Endothelial cell of umbilical vein (primary cell): ENCODE measurements around the gene NDC80. TPM values are rescaled to one million over a fixed set of nuclear protein-coding genes. Genes with fewer than 3 reads are reported as not detected.

Experiments
- BruUV-seq: library from RNA; stranded (reverse); fragments of 400-500 nt; replicated peaks from 2 replicates; lab custom pipeline; 2021; lab: Mats Ljungman, UMichigan
- CTCF ChIA-PET: fragments of 300-600, 350-600 bp; sonication (Branson Sonifier 250); formaldehyde crosslinking; loops from one replicate; lab custom pipeline; 2021; ENCODE audit warnings: antibody characterized with exemption, inconsistent platforms; lab: Charles Lee
- POLR2A ChIA-PET: fragments of 300-600, 350-600 bp; sonication (Branson Sonifier 250); formaldehyde crosslinking; loops from one replicate; lab custom pipeline; 2021; ENCODE audit warnings: antibody characterized with exemption, inconsistent platforms; lab: Charles Lee
- DNase-seq: peaks from one replicate; pipeline ENCODE4 v3.0.0-alpha.2; 2011; ENCODE audit warnings: low read depth, low spot score
- FAIRE-seq: peaks from 2 replicates; lab custom pipeline; 2011; peaks lifted over from hg19 to GRCh38; lab: Jason Lieb, UNC
- H2AFZ ChIP-seq: 2 replicates; pipeline ENCODE4 v1.6.0; 2012; ENCODE audit warnings: low read depth, low read length, control low read depth, inconsistent platforms
- H3K27ac ChIP-seq: 2 replicates; pipeline ENCODE4 v1.5.1; 2011; ENCODE audit warnings: low read depth, mild to moderate bottlenecking, control low read depth, low read length, moderate library complexity; ENCODE audit not compliant: insufficient read depth
- H3K27me3 ChIP-seq, 2 experiments: 2 replicates each; pipeline versions ENCODE4 v1.6.0 to v1.6.1; 2011; ENCODE audit warnings: low read length in 2 of 2, mixed read lengths in 1 of 2; ENCODE audit not compliant: control insufficient read depth in 2 of 2, insufficient read depth in 2 of 2
- H3K36me3 ChIP-seq, 2 experiments: 2 replicates in 1 of 2; 3 replicates in 1 of 2; pipeline ENCODE4 v1.5.1; 2011; ENCODE audit warnings: low read length in 2 of 2, mild to moderate bottlenecking in 1 of 2, moderate library complexity in 1 of 2; ENCODE audit not compliant: control insufficient read depth in 2 of 2, insufficient read depth in 2 of 2; ENCODE audit errors: extremely low read depth in 1 of 2
- H3K4me1 ChIP-seq: 3 replicates; pipeline ENCODE4 v1.5.1; 2011; ENCODE audit warnings: mild to moderate bottlenecking, low read length; ENCODE audit not compliant: control insufficient read depth, insufficient read depth; ENCODE audit errors: extremely low read depth
- H3K4me2 ChIP-seq: 2 replicates; pipeline ENCODE4 v1.6.1; 2011; ENCODE audit warnings: low read length, control low read depth, mixed read lengths; ENCODE audit not compliant: insufficient read depth
- H3K4me3 ChIP-seq, 3 experiments: fragments of 200-600 bp in 1 of 3; sonication (generic), shearing (Covaris generic) in 1 of 3; replicated peaks in 1 of 3; 2 replicates each; pipeline ENCODE4 v1.5.1; 2011 to 2016; ENCODE audit warnings: control low read depth in 3 of 3, low read length in 3 of 3, mild to moderate bottlenecking in 2 of 3, inconsistent platforms in 1 of 3, low read depth in 1 of 3, moderate library complexity in 1 of 3; ENCODE audit not compliant: insufficient read depth in 1 of 3
- H3K79me2 ChIP-seq: 2 replicates; pipeline ENCODE4 v1.6.0; 2012; ENCODE audit warnings: low read length, inconsistent platforms; ENCODE audit not compliant: control insufficient read depth, insufficient read depth
- H3K9ac ChIP-seq: replicated peaks from 2 replicates; pipeline ENCODE3; 2011; ENCODE audit warnings: low read length, control low read depth; ENCODE audit not compliant: insufficient read depth; ENCODE audit errors: extremely low read depth
- H3K9me1 ChIP-seq: replicated peaks from 3 replicates; pipeline ENCODE4 v1.6.0; 2011; ENCODE audit warnings: mild to moderate bottlenecking, low read length; ENCODE audit not compliant: control insufficient read depth, insufficient read depth; ENCODE audit errors: extremely low read depth
- H3K9me3 ChIP-seq: replicated peaks from 2 replicates; pipeline ENCODE4 v1.5.1; 2012; ENCODE audit warnings: low read length, inconsistent platforms; ENCODE audit not compliant: control insufficient read depth, insufficient read depth
- H4K20me1 ChIP-seq: replicated peaks from 2 replicates; pipeline ENCODE3; 2011; ENCODE audit warnings: mild to moderate bottlenecking, low read length; ENCODE audit not compliant: control insufficient read depth, insufficient read depth; ENCODE audit errors: extremely low read depth
- CTCF ChIP-seq, 2 donors: IDR thresholded peaks; 1 replicate in 1 of 2; 2 replicates in 1 of 2; pipeline ENCODE4 v1.5.1; 2011; ENCODE audit warnings: low read length in 2 of 2, mild to moderate bottlenecking in 2 of 2, moderate library complexity in 2 of 2, control low read depth in 1 of 2, inconsistent platforms in 1 of 2, low read depth in 1 of 2; ENCODE audit not compliant: insufficient read depth in 1 of 2; ENCODE audit errors: extremely low read depth in 1 of 2
- EZH2 ChIP-seq: IDR thresholded peaks from 2 replicates; pipeline ENCODE4 v1.6.1; 2012; ENCODE audit warnings: borderline replicate concordance, low read depth, mild to moderate bottlenecking, moderate library complexity, low read length, inconsistent platforms; ENCODE audit not compliant: severe bottlenecking
- FOS ChIP-seq: IDR thresholded peaks from 2 replicates; pipeline ENCODE4 v1.6.1; 2011; ENCODE audit warnings: mild to moderate bottlenecking, low read length, moderate library complexity, borderline replicate concordance; ENCODE audit not compliant: insufficient read depth
- GATA2 ChIP-seq: IDR thresholded peaks from 2 replicates; pipeline ENCODE4 v1.7.0; 2011; ENCODE audit warnings: low read depth, mild to moderate bottlenecking, moderate library complexity, mixed read lengths, low read length; ENCODE audit not compliant: insufficient read length, insufficient read depth
- JUN ChIP-seq: IDR thresholded peaks from 2 replicates; pipeline ENCODE4 v1.6.1; 2011; ENCODE audit warnings: borderline replicate concordance, low read depth; ENCODE audit not compliant: insufficient read length, insufficient read depth
- MYC ChIP-seq: IDR thresholded peaks from one replicate; pipeline ENCODE4 v1.6.1; 2011; ENCODE audit warnings: mild to moderate bottlenecking, low read depth, low read length
- POLR2A ChIP-seq: IDR thresholded peaks from 2 replicates; pipeline ENCODE4 v1.6.1; 2012; ENCODE audit warnings: low read depth, mild to moderate bottlenecking, control low read depth, low read length
- POLR2AphosphoS5 ChIP-seq: IDR thresholded peaks from 2 replicates; pipeline ENCODE4 v1.6.1; 2012; ENCODE audit warnings: low read depth, mild to moderate bottlenecking, control low read depth, low read length, moderate library complexity; ENCODE audit not compliant: insufficient read depth
- dilution Hi-C: fragments of 300-500 bp; cut with MboI; formaldehyde crosslinking; loops from one replicate; pipeline ENCODE4 v1.15.0; 2019; ENCODE audit warnings: low sequenced_read_pairs; ENCODE audit not compliant: extremely low pct_ligation_motif_present
- intact Hi-C: fragments of 100-400 bp; cut with micrococcal nuclease; formaldehyde crosslinking; loops from one replicate; pipeline ENCODE4 v1.10.0; 2022
- polyA plus RNA-seq, 4 experiments: library from polyadenylated mRNA; depleted of rRNA in 3 of 4; stranded (reverse) in 3 of 4; unstranded in 1 of 4; fragments of >200 nt; gene quantifications; 2 replicates each; pipeline versions ENCODE4 v1.2.1 to v1.2.3, GENCODE V29; 2011 to 2012; ENCODE audit warnings: missing spikeins in 1 of 4
- total RNA-seq: library from RNA; stranded (reverse); gene quantifications from 2 replicates; pipeline ENCODE4 v1.2.3, GENCODE V29; 2021
- TF ChIP-seq, protein P1 (sequence below): IDR thresholded peaks from 2 replicates; pipeline ENCODE4 v1.6.1; 2011; ENCODE audit not compliant: insufficient read depth, insufficient read length

Gene NDC80
- total and polyA plus RNA-seq, 2 donors (not counting 3 experiments of a cell fraction or from before 2014, with no cell fraction given) = 6.2 to 43.2 TPM

- H3K9ac ChIP-seq = no peak overlapping the region
- no TSS peak for BruUV-seq
- no peaks in the 10 kb centered on the region for H3K9me1 ChIP-seq
- TF ChIP-seq POLR2AphosphoS5 = no peak
- TF ChIP-seq, protein P1, sequence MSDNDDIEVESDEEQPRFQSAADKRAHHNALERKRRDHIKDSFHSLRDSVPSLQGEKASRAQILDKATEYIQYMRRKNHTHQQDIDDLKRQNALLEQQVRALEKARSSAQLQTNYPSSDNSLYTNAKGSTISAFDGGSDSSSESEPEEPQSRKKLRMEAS = no peak
- no peak for TF ChIP-seq EZH2
- no peak for TF ChIP-seq JUN
- TF ChIP-seq POLR2A = no peak
- TF ChIP-seq GATA2 = no peak
- no peak for TF ChIP-seq CTCF (IDR thresholded peaks at IDR 0.05; ENCODE audit: extremely low read depth in 1 of 2, insufficient read depth in 1 of 2, low read depth in 1 of 2, low read length in 2 of 2)
- TF ChIP-seq FOS = no peak
- TF ChIP-seq MYC = no peak
- dilution Hi-C loops (no loop called here), intact Hi-C loops (loop anchor here (5.0 kb wide), 1 partner anchor 301 kb away; no protein-coding TSS in a partner anchor)
- H3K4me2 ChIP-seq = no peak overlapping the region
- H4K20me1 ChIP-seq = no peaks in the 10 kb centered on the region
- FAIRE-seq (no peak), DNase-seq (no peak)
- no peak overlapping the region for H2AFZ ChIP-seq
- no peak overlapping the region for H3K4me3 ChIP-seq
- H3K27me3 ChIP-seq = no peaks in the 10 kb centered on the region
- no peaks in the 10 kb centered on the region for H3K36me3 ChIP-seq
- no peaks in the 10 kb centered on the region for H3K9me3 ChIP-seq
- H3K79me2 ChIP-seq = no peaks in the 10 kb centered on the region
- H3K4me1 ChIP-seq = no peaks in the 10 kb centered on the region
- ChIA-PET POLR2A (no interaction called here), CTCF (interaction anchor here (1.1 to 2.2 kb wide), 2 partner anchors 9 to 434 kb away, joined by 5 to 7 read pairs; no protein-coding TSS in a partner anchor)
- H3K27ac ChIP-seq = no peak overlapping the region
These were observed 33.1 kb upstream of the NDC80 start for GRCh38 chr18:2538236-2538635.
